MCF 10A (cell line): Measurements from ENCODE around the gene TOMM5. TPM values are rescaled to one million over a fixed set of nuclear protein-coding genes. Genes with fewer than 3 reads are reported as not detected.

Experiments
- Bru-seq: library from RNA; stranded (reverse); fragments of 400-500 nt; gene quantifications from one replicate; lab custom pipeline; 2021; lab: Mats Ljungman, UMichigan
- BruChase-seq, 2 experiments: library from RNA; stranded (reverse); fragments of 400-500 nt; gene quantifications; one replicate each; lab custom pipeline; 2021; lab: Mats Ljungman, UMichigan
- BruUV-seq: library from RNA; stranded (reverse); fragments of 400-500 nt; replicated peaks from 2 replicates; lab custom pipeline; 2021; lab: Mats Ljungman, UMichigan
- CTCF ChIA-PET: fragments of 300-600 bp; sonication (Branson Sonifier 250); formaldehyde crosslinking; extraction: SDS; loops from one replicate; lab custom pipeline; 2021; ENCODE audit warnings: antibody characterized with exemption, inconsistent platforms; lab: Yijun Ruan, JAX
- POLR2A ChIA-PET: fragments of 300-600, 350-650 bp; sonication (Branson Sonifier 250); formaldehyde crosslinking; extraction: SDS; loops from one replicate; lab custom pipeline; 2020; ENCODE audit warnings: antibody characterized with exemption, inconsistent platforms; lab: Yijun Ruan, JAX
- DNase-seq: peaks from one replicate; pipeline ENCODE4 v3.0.0-alpha.2; 2018; ENCODE audit not compliant: unreplicated experiment
- H3K27ac Mint-ChIP-seq: one replicate; pipeline ENCODE4 v1.8.0; 2022; ENCODE audit warnings: mild to moderate bottlenecking, low read depth, mixed read lengths; ENCODE audit not compliant: unreplicated experiment
- H3K27me3 Mint-ChIP-seq: one replicate; pipeline ENCODE4 v1.8.0; 2022; ENCODE audit warnings: mixed read lengths; ENCODE audit not compliant: insufficient read depth, unreplicated experiment
- H3K36me3 Mint-ChIP-seq: one replicate; pipeline ENCODE4 v1.8.0; 2022; ENCODE audit warnings: mild to moderate bottlenecking, moderate library complexity, mixed read lengths; ENCODE audit not compliant: insufficient read depth, unreplicated experiment
- H3K4me1 Mint-ChIP-seq: one replicate; pipeline ENCODE4 v1.8.0; 2022; ENCODE audit warnings: mixed read lengths; ENCODE audit not compliant: insufficient read depth, unreplicated experiment
- H3K4me3 Mint-ChIP-seq: one replicate; pipeline ENCODE4 v1.8.0; 2022; ENCODE audit warnings: mild to moderate bottlenecking, moderate library complexity, mixed read lengths; ENCODE audit not compliant: unreplicated experiment
- H3K9me3 Mint-ChIP-seq: one replicate; pipeline ENCODE4 v1.8.0; 2022; ENCODE audit warnings: mixed read lengths; ENCODE audit not compliant: unreplicated experiment
- CTCF ChIP-seq: fragments of 200-600 bp; IDR thresholded peaks from one replicate; pipeline ENCODE4 v1.8.0; 2022; ENCODE audit warnings: antibody characterized with exemption, mild to moderate bottlenecking; ENCODE audit not compliant: unreplicated experiment
- intact Hi-C: fragments of 100-400 bp; cut with micrococcal nuclease; formaldehyde crosslinking; loops from 2 replicates; pipeline ENCODE4 v1.14.1; 2022
- long read RNA-seq: library from polyadenylated mRNA; stranded (forward); transcript quantifications from one replicate; pipeline ENCODE4 v2.0.0, GENCODE V29; 2022
- total RNA-seq: library from RNA; stranded (reverse); gene quantifications from 2 replicates; pipeline ENCODE4 v1.2.3, GENCODE V29; 2022

Gene TOMM5
- total RNA-seq, result 151 and 164 TPM in 2 replicates
- percentile 93 among the genes with signal in this experiment for Bru-seq, nascent RNA
- BruChase-seq, experiment 1, labeled RNA remaining after a 6-hour chase, result percentile 98 among the genes with signal in this experiment
- BruChase-seq, experiment 2, labeled RNA remaining after a 2-hour chase, result percentile 95 among the genes with signal in this experiment
- long read RNA-seq, transcript TOMM5-201 (2 exons, 751 nt), result major isoform, 345 of 360 reads
- long read RNA-seq, transcript TOMM5-202 (2 exons, 808 nt), result minor isoform, 10 of 360 reads
- long read RNA-seq, partial matches to known transcripts, result 0 of 360 reads
- long read RNA-seq, other reads (novel, unspliced or antisense), result 0 of 360 reads

GRCh38 chr9:37592108-37592951 lies at the start of gene TOMM5:
Gene TOMM5, minus strand, starts transcription at chr9:37592597. Its CDS starts 65 bp downstream, at chr9:37592532.
- H3K36me3 Mint-ChIP-seq, result peaks cover 16% of the 10 kb centered on the region
- TF ChIP-seq CTCF, result no peak
- DNase-seq, result peak; percentile 93
- CTCF ChIA-PET, result interaction anchor here (0.6 to 2.4 kb wide), 11 partner anchors 9 to 671 kb away, joined by 3 to 11 read pairs (median 3); partner anchors contain the start of genes FBXO10 and POLR1E
- H3K27me3 Mint-ChIP-seq, result no peaks in the 10 kb centered on the region
- H3K27ac Mint-ChIP-seq, result peak within 1 kb of the TSS; percentile 98
- H3K9me3 Mint-ChIP-seq, result no peaks in the 10 kb centered on the region
- H3K4me3 Mint-ChIP-seq, result peak within 1 kb of the TSS; percentile 96
- POLR2A ChIA-PET, result interaction anchor here (0.7 to 7.1 kb wide), 34 partner anchors 8 to 800 kb away, joined by 3 to 80 read pairs (median 4); partner anchors contain the start of genes ALDH1B1, DCAF10, EXOSC3 and FBXO10
- intact Hi-C loops, result loop anchor here (5.0 kb wide), 1 partner anchor 105 kb away; the partner anchor contains the start of gene POLR1E
- peaks cover 16% of the 10 kb centered on the region for H3K4me1 Mint-ChIP-seq
- BruUV-seq, result TSS peak; percentile 59

GRCh38 chr9:37641331-37641730 lies 48.9 kb upstream of the TOMM5 start:
- Mint-ChIP-seq H3K36me3 (no peaks in the 10 kb centered on the region), H3K4me3 (no peak overlapping the region), H3K9me3 (no peaks in the 10 kb centered on the region), H3K27me3 (peaks cover 42% of the 10 kb centered on the region), H3K27ac (no peak overlapping the region), H3K4me1 (no peaks in the 10 kb centered on the region)
- intact Hi-C loops, result no loop called here
- DNase-seq, result no peak
- ChIA-PET POLR2A (interaction anchor here (0.6 kb wide), 1 partner anchor 15 kb away, joined by 3 read pairs; no protein-coding TSS in a partner anchor), CTCF (interaction anchor here (0.7 kb wide), 1 partner anchor 569 kb away, joined by 3 read pairs; no protein-coding TSS in a partner anchor)
- no TSS peak for BruUV-seq
- no peak for TF ChIP-seq CTCF

GRCh38 chr9:37640246-37640645 lies 47.8 kb upstream of the TOMM5 start:
- no TSS peak for BruUV-seq
- POLR2A ChIA-PET, result no interaction called here
- intact Hi-C loops, result no loop called here
- H3K27ac Mint-ChIP-seq, result no peak overlapping the region
- no peak for DNase-seq
- H3K4me3 Mint-ChIP-seq, result no peak overlapping the region
- H3K36me3 Mint-ChIP-seq, result no peaks in the 10 kb centered on the region
- TF ChIP-seq CTCF, result no peak
- H3K4me1 Mint-ChIP-seq, result no peaks in the 10 kb centered on the region
- H3K27me3 Mint-ChIP-seq, result peaks cover 32% of the 10 kb centered on the region
- CTCF ChIA-PET, result interaction anchor here (0.6 kb wide), 1 partner anchor 132 kb away, joined by 3 read pairs; no protein-coding TSS in a partner anchor
- no peaks in the 10 kb centered on the region for H3K9me3 Mint-ChIP-seq
